Body of pancreas (tissue), 4 donors: ENCODE results near the gene ZNF777.

Source experiments
- CTCF ChIP-seq, 7 experiments: fragments of 450-650 bp in 4 of 7; fragments of 200-600 bp in 3 of 7; sonication (generic) in 3 of 7; IDR thresholded peaks; one replicate each; pipeline ENCODE4 v1.5.1; 2016 to 2019; ENCODE audit warnings: antibody characterized with exemption in 7 of 7
- POLR2A ChIP-seq, 3 donors: fragments of 450-650 bp; IDR thresholded peaks; one replicate each; pipeline ENCODE4 v1.6.1; 2016; ENCODE audit warnings: antibody characterized with exemption in 3 of 3, mild to moderate bottlenecking in 2 of 3

DNA sequence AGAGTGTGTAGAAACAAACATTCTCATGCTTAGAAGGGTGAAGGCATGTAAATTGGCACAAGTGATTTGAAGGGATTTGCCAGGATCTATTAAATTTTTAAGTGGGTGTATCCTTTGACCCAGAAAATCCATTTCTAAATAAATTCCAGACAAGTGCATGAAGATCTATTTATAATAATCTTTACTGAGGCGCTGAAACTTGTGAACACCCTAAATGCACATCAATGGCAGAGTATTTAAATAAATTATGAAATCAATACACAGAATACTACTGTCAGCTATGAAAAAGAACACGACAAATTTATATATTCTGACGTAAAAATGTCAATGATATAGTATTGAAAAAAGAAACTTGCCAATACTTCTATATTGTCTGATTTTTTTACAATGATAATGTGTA, 17.9 kb downstream of the ZNF777 start:
- no peak for TF ChIP-seq CTCF (IDR thresholded peaks at IDR 0.05)
- TF ChIP-seq POLR2A (IDR thresholded peaks at IDR 0.05) = no peak
